K562 (cell line): ENCODE results near the gene LCP2. TPM values are rescaled to one million over a fixed set of nuclear protein-coding genes. Genes with fewer than 3 reads are reported as not detected.

Experiments used
- CAMTA2 ChIP-seq: fragments of 250-450 bp; sonication (Bioruptor Pico); conservative IDR thresholded peaks from 2 replicates; pipeline ENCODE4 v1.5.1; 2022
- CBFA2T2 ChIP-seq: fragments of 450-650 bp; conservative IDR thresholded peaks from 2 replicates; pipeline ENCODE4 v1.6.1; 2017; ENCODE audit warnings: mild to moderate bottlenecking
- DLX4 ChIP-seq: fragments of 250-450 bp; sonication (Bioruptor Pico); IDR thresholded peaks from 2 replicates; pipeline ENCODE4 v1.6.1; 2021; ENCODE audit warnings: mild to moderate bottlenecking
- FOSL1 ChIP-seq: fragments of 200-800 bp; sonication (Bioruptor generic); conservative IDR thresholded peaks from 2 replicates; pipeline ENCODE4 v1.6.1; 2016; ENCODE audit warnings: missing genetic modification characterization, missing compliant biosample characterization
- FOXM1 ChIP-seq, 2 experiments: fragments of 450-650 bp in 1 of 2; sonication (generic) in 1 of 2; formaldehyde crosslinking in 1 of 2; IDR thresholded peaks; 2 replicates each; pipeline versions ENCODE4 v1.6.1 to v1.9.0; 2017 to 2022; ENCODE audit warnings: low read depth in 2 of 2, mild to moderate bottlenecking in 2 of 2, missing genetic modification reagents in 1 of 2, moderate library complexity in 1 of 2
- NCOA4 ChIP-seq: fragments of 450-650 bp; IDR thresholded peaks from 2 replicates; pipeline ENCODE4 v1.6.1; 2018; ENCODE audit warnings: mild to moderate bottlenecking; ENCODE audit not compliant: partially characterized antibody
- POLR2H ChIP-seq: IDR thresholded peaks from 2 replicates; pipeline ENCODE4 v1.6.1; 2016; ENCODE audit warnings: missing genetic modification characterization, low read depth, mild to moderate bottlenecking, control low read depth, missing compliant biosample characterization, moderate library complexity
- REST ChIP-seq, 2 experiments: fragments of 450-650 bp; formaldehyde crosslinking in 1 of 2; IDR thresholded peaks; 2 replicates each; pipeline versions ENCODE4 v1.4.0 to v1.6.1; 2014 to 2020; ENCODE audit warnings: mild to moderate bottlenecking in 2 of 2, borderline replicate concordance in 1 of 2, low read depth in 1 of 2
- TCF3 ChIP-seq: sonication (generic); formaldehyde crosslinking; IDR thresholded peaks from 2 replicates; pipeline ENCODE4 v1.4.0; 2020; ENCODE audit warnings: mild to moderate bottlenecking, missing genetic modification reagents
- polyA plus RNA-seq, 8 experiments: library from polyadenylated mRNA; depleted of rRNA in 4 of 8; stranded (reverse) in 5 of 8; unstranded in 3 of 8; fragments of >200 nt; fragmentation: Nextera tagmentation in 2 of 8; fragmentation: Illumina TruSeq in 1 of 8; extraction: Ambion mirVana in 2 of 8; extraction: Trizol in 1 of 8; gene quantifications; 2 replicates each; pipeline versions ENCODE4 v1.2.1 to v1.2.3, GENCODE V29; 2011 to 2014; ENCODE audit warnings: inconsistent platforms in 1 of 8, missing spikeins in 1 of 8
- total RNA-seq, 7 experiments: library from RNA; depleted of rRNA in 6 of 7; stranded (reverse); fragments of >200 nt in 6 of 7; fragmentation: Illumina TruSeq in 2 of 7; extraction: Trizol in 2 of 7; gene quantifications; 2 replicates each; pipeline versions ENCODE4 v1.2.1 to v1.2.3, GENCODE V29; 2011 to 2021; ENCODE audit warnings: low replicate concordance in 1 of 7
- TF ChIP-seq, protein P1 (sequence below), 2 experiments: fragments of 450-650 bp in 1 of 2; sonication (generic) in 1 of 2; formaldehyde crosslinking in 1 of 2; IDR thresholded peaks in 1 of 2; conservative IDR thresholded peaks in 1 of 2; 2 replicates each; pipeline versions ENCODE4 v1.6.1 to v1.8.1; 2016 to 2023; ENCODE audit warnings: mild to moderate bottlenecking in 2 of 2, moderate library complexity in 2 of 2, inconsistent platforms in 1 of 2, missing genetic modification reagents in 1 of 2

The LCP2 gene
- total and polyA plus RNA-seq, 9 of the 15 experiments (the other 6 are each of a cell fraction or from before 2014, with no cell fraction given) = 4.0 to 31.3 (median 14.6) TPM

GRCh38 chr5:170248172-170248930 is 49.2 kb downstream of the LCP2 start (continued):
- no peak for TF ChIP-seq DLX4 (CRISPR knock-in tag)
- TF ChIP-seq CBFA2T2 = peak; percentile 83
- TF ChIP-seq FOXM1 (IDR thresholded peaks at IDR 0.05; ENCODE audit: low read depth) = peak; percentile 71
- no peak for TF ChIP-seq FOXM1 (CRISPR knock-in tag; IDR thresholded peaks at IDR 0.05; ENCODE audit: low read depth)
- TF ChIP-seq CAMTA2 (CRISPR knock-in tag) = no peak
- TF ChIP-seq FOSL1 (tag) = peak; percentile 96
- TF ChIP-seq POLR2H = no peak
- TF ChIP-seq, protein P1, sequence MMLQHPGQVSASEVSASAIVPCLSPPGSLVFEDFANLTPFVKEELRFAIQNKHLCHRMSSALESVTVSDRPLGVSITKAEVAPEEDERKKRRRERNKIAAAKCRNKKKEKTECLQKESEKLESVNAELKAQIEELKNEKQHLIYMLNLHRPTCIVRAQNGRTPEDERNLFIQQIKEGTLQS (IDR thresholded peaks at IDR 0.05) = peak; percentile 77; the same call in 1 of the 2 replicates
- TF ChIP-seq, protein P1 (CRISPR knock-in tag; conservative IDR thresholded peaks at IDR 0.05) = no peak; the same call in 1 of the 2 replicates
- TF ChIP-seq NCOA4 = no peak
- peak; percentile 91 for TF ChIP-seq TCF3 (CRISPR knock-in tag)
- no peak for TF ChIP-seq REST (IDR thresholded peaks at IDR 0.05; ENCODE audit: borderline replicate concordance)
- TF ChIP-seq REST (CRISPR knock-in tag; IDR thresholded peaks at IDR 0.05; ENCODE audit: low read depth) = no peak
